GM12801 (cell line): ENCODE data around the gene UFSP1.

Experiments used
- TF ChIP-seq, protein P1 (sequence below): IDR thresholded peaks from one replicate; pipeline ENCODE4 v1.5.1; 2011; ENCODE audit warnings: control low read depth; ENCODE audit not compliant: insufficient read length; ENCODE audit errors: extremely low read depth

Gene UFSP1

DNA sequence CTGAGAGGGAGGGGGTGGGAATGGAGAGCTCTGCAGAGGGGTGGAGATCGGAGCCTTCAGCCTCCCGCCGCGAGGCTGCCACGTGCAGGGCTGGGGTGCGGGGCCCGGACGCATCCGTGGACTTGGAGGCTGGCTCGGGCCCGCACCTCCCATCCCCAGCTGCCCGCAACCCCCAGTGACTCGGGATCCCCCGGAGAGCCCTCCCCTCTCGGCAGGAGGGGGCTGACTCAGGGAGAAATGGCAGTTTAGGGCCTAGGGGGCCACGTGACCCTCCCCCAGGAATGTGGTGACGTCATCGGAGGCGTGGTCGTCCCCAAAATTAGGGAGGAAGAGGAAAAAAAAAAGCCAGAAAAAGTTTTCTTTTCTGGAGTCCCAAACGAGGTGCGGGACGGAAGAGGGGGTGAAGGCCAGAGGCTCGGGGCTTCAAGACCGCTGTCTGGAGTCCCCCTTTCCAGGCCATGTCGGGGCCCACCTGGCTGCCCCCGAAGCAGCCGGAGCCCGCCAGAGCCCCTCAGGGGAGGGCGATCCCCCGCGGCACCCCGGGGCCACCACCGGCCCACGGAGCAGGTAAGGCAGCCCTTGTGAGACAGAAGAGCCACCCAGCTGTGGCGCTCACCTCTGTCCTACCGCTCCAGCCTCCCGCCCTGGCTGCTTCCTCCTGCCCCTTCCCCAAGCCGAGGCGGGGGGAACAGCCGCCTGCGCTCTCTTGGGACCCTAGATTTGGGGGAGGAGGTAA, 22.3 kb downstream of the UFSP1 start, which contains the start of gene TRIP6:
Gene TRIP6 (plus strand): TSS at position 348 of the 736 bp plus-strand sequence. CDS start 111 bp downstream, at position 459.
- TF ChIP-seq, protein P1, sequence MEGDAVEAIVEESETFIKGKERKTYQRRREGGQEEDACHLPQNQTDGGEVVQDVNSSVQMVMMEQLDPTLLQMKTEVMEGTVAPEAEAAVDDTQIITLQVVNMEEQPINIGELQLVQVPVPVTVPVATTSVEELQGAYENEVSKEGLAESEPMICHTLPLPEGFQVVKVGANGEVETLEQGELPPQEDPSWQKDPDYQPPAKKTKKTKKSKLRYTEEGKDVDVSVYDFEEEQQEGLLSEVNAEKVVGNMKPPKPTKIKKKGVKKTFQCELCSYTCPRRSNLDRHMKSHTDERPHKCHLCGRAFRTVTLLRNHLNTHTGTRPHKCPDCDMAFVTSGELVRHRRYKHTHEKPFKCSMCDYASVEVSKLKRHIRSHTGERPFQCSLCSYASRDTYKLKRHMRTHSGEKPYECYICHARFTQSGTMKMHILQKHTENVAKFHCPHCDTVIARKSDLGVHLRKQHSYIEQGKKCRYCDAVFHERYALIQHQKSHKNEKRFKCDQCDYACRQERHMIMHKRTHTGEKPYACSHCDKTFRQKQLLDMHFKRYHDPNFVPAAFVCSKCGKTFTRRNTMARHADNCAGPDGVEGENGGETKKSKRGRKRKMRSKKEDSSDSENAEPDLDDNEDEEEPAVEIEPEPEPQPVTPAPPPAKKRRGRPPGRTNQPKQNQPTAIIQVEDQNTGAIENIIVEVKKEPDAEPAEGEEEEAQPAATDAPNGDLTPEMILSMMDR, result no peak

DNA sequence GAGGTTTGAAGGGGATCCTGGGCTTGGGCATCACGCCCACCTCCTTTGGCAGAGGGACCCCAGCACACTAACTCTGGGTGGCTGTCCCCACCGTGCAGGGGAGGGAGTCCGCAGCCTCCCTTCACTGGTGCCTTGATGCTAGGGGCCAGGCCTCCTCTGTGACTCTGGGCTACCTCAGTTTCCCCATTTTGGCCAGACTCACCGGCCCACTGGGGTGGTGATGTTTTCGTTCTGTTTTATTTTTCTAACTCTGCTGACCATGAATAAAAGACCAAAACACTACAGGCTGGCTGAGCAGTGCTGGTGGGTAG, 22.8 kb downstream of the UFSP1 start:
- TF ChIP-seq, protein P1, result no peak

DNA sequence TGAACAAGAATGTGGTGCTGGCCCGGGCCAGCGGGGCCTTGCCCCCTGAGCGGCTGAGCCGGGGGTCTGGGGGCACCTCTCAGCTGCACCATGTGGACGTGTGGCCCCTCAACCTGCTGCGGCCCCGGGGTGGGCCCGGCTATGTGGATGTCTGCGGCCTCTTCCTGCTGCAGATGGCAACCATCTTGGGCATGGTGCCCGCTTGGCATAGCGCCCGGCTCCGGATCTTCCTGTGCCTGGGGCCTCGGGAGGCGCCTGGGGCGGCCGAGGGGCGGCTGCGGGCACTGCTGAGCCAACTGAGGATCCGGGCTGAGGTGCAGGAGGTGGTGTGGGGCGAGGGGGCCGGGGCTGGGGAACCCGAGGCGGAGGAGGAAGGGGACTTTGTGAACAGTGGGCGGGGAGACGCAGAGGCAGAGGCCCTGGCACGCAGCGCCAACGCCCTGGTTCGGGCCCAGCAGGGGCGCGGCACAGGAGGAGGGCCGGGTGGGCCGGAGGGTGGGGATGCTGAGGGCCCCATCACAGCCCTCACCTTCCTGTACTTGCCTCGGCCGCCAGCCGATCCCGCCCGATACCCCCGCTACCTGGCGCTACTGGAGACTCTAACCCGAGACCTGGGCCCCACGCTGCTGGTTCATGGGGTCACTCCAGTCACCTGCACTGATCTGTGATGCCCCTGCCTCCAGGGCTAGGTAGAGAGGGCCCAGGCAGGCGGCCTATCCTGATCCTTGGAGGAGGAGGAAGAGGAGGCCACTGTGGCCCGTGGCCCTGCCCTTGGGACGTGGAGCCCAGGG, 23.4 kb downstream of the UFSP1 start:
- TF ChIP-seq, protein P1, result no peak

DNA sequence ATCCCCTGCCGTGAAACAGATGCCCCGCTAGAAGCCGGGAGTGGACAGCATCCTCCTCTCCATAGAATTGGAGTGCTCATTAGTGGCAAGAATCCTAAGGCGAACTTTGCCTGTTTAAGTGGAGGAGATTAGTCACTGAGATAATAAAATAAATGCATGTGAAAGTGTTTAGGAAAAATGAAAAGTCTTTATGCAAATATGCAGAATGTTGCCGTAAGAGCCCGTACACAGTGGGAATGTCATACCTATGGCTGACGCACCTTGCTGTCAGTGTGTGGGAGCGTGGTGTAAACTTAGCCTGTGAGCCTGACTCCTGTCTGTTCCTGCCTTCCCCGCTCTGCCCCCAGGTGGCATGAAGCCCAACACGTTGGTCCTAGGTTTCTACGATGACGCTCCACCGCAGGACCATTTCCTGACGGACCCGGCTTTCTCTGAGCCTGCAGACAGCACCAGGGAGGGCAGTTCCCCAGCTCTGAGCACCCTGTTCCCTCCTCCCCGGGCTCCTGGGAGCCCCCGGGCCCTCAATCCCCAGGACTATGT, 24.1 kb downstream of the UFSP1 start:
- TF ChIP-seq, protein P1, result no peak

DNA sequence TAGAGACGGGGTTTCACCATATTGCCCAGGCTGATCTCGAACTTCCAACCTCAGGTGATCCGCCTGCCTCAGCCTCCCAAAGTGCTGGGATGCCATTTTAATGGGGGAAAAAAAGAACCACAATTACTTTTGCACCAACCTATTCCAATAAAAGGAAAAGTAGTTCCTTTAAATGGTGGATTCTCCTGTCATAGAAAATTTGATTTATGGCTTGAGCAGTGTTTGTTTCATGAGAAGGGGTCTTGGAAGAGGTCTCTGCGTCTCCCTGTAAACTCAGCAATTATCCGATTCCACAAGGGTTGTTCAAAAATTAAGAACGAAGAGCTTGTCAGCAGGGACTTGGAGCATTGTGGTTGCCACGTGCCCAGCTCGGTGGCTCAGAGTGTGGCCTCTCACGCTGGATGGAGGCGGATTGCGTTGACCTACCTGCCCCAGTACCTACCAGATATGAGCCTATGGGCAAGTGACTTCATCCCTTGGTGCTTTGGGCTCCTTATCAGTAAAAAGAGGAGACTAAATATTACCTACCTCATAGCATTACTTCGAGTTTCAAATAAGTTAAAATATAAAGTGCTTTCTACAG, 25.2 kb downstream of the UFSP1 start:
- TF ChIP-seq, protein P1, result no peak

DNA sequence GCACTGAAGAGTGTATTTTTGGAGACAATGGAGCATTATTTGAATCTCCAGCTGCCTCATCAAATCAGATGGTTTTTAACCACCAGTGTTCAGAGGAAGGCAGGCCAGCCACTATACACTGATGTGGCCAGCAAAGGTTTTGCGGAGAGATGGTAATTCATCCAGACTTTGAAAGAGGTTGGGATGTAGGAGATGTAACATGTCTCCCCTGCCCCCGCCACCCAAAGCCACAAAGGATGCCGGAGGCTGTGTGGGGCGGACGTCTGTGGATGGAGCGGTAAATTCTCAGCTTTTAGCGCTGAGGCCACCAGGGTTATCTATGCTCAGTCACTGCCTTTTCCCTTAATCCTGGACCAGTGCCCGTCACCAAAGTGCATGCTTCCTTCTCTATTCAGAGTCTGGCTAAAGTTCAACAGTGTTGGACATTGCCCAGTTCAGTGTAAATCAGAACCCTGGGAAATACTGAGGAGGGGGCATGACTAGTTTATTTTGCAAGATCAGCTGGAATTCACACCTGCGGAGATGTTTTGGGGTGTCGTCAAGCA, 26.0 kb downstream of the UFSP1 start:
- TF ChIP-seq, protein P1, result no peak

DNA sequence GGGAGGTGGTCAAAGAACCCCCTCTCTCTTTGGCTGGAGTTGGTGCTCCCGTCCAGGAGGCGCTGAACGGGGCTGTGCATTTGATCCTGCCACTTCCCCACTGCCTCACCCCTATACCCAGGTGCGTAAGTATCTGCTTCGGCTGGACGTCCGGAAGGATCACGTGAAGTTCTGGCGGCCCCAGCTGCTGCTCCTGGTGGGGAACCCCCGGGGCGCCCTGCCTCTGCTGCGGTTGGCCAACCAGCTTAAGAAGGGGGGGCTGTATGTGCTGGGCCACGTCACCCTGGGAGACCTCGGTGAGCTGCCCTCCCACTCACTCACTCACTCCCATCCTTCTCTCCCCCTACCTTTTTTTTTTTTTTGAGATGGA, 27.9 kb downstream of the UFSP1 start:
- TF ChIP-seq, protein P1, result no peak
